ENCODE data around the gene LZTR1.
A peak's percentile ranks its signal among the peaks of the same experiment; 100 is the strongest.

LZTR1 gene

DNA sequence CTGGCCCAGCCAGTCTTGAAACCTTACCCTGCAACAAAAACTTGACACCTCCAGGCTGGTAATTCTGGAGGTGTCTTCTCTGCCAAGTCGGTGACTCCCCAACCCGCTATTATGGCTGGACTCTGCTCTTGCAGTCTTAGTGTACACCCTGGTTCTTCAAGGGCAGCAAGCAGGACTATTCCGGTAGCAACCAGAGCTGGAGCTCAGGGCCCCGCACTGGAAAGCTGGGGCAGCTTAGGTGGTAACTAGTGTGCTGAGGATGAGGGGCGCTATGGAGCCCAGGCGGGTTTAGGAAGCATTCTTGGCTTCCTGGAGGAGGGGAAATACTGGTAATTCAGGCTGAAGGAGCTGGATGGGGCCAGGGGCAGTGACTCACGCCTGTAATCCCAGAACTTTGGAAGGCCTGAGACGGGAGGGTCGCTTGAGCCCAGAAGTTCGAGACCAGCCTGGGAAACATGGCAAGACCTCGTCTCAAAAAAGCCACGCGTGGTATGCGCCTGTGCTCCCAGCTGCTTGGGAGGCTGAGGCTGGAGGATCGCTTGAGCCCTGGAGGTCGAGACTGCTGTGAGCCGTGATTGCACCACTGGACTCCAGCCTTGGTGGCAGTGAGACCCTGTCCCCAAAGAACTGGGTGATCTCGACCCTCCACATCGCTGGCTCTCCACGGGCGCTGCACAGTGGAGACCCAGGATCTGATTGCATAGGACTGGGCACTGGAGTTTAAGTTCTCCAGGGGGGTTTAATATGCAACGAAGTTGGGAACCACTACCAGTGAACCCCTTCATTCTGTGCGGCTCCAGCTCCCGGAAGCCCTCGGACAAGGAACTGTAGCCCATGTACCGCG, 25.6 kb upstream of the LZTR1 start:
- TF ChIP-seq NFIC (IDR thresholded peaks at IDR 0.05) (peak; percentile 21; the same call in 1 of the 2 replicates), EGR1 (IDR thresholded peaks at IDR 0.05) (no peak)

DNA sequence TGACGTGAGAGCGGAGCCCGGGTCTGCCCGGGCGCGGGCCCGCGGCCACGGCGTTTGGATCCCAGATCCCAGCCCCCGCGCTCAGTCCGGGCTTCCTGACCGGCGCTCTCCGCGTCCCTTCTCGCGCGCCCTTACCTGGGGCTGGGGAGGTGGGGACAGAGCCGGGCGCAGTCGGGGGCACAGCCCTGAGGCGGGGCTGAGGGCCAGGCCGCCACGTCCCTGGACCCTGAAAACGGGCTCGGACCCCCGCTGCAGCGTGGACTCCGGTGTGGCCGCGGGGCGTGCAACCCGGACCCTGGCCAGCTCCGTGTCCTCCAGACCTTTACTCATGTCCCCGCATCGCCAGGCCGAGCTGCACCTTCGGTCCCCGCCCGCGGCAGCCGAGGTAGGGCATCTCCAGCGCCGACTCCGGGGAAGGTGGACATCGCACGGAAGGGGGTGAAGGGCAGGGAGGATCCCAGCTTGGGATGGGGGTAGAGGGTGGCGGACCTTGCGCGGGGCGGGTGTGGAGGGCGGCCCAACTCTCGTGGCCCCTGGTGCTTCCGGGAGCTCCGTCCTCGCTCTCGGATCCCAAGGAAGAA, 24.9 kb upstream of the LZTR1 start:
- TF ChIP-seq CREB1 (IDR thresholded peaks at IDR 0.05; ENCODE audit: low read depth), result no peak
- no peak for TF ChIP-seq RAD21 (IDR thresholded peaks at IDR 0.05; ENCODE audit: low read depth)
- no peak for TF ChIP-seq CEBPB (IDR thresholded peaks at IDR 0.05)
- TF ChIP-seq ZBTB7A (IDR thresholded peaks at IDR 0.05; ENCODE audit: low read depth), result no peak
- TF ChIP-seq EGR1 (IDR thresholded peaks at IDR 0.05), result no peak
- TF ChIP-seq FOXM1 (IDR thresholded peaks at IDR 0.05; ENCODE audit: borderline replicate concordance, low read depth), result no peak
- no peak for TF ChIP-seq YY1 (IDR thresholded peaks at IDR 0.05; ENCODE audit: low read depth)
- no peak for TF ChIP-seq TAF1 (IDR thresholded peaks at IDR 0.05; ENCODE audit: low read depth)
- TF ChIP-seq, protein P1, sequence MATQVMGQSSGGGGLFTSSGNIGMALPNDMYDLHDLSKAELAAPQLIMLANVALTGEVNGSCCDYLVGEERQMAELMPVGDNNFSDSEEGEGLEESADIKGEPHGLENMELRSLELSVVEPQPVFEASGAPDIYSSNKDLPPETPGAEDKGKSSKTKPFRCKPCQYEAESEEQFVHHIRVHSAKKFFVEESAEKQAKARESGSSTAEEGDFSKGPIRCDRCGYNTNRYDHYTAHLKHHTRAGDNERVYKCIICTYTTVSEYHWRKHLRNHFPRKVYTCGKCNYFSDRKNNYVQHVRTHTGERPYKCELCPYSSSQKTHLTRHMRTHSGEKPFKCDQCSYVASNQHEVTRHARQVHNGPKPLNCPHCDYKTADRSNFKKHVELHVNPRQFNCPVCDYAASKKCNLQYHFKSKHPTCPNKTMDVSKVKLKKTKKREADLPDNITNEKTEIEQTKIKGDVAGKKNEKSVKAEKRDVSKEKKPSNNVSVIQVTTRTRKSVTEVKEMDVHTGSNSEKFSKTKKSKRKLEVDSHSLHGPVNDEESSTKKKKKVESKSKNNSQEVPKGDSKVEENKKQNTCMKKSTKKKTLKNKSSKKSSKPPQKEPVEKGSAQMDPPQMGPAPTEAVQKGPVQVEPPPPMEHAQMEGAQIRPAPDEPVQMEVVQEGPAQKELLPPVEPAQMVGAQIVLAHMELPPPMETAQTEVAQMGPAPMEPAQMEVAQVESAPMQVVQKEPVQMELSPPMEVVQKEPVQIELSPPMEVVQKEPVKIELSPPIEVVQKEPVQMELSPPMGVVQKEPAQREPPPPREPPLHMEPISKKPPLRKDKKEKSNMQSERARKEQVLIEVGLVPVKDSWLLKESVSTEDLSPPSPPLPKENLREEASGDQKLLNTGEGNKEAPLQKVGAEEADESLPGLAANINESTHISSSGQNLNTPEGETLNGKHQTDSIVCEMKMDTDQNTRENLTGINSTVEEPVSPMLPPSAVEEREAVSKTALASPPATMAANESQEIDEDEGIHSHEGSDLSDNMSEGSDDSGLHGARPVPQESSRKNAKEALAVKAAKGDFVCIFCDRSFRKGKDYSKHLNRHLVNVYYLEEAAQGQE (IDR thresholded peaks at IDR 0.05; ENCODE audit: low read depth), result no peak
- TF ChIP-seq MAX (IDR thresholded peaks at IDR 0.05), result no peak
- TF ChIP-seq, protein P2, sequence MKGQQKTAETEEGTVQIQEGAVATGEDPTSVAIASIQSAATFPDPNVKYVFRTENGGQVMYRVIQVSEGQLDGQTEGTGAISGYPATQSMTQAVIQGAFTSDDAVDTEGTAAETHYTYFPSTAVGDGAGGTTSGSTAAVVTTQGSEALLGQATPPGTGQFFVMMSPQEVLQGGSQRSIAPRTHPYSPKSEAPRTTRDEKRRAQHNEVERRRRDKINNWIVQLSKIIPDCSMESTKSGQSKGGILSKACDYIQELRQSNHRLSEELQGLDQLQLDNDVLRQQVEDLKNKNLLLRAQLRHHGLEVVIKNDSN (IDR thresholded peaks at IDR 0.05), result no peak
- no peak for TF ChIP-seq EP300 (IDR thresholded peaks at IDR 0.05; ENCODE audit: borderline replicate concordance)
- no peak for TF ChIP-seq NFIC (IDR thresholded peaks at IDR 0.05)
- no peak for TF ChIP-seq TEAD4 (IDR thresholded peaks at IDR 0.05)
- no peak for TF ChIP-seq TCF12 (IDR thresholded peaks at IDR 0.05; ENCODE audit: low read depth)

- no peak for TF ChIP-seq EP300 (IDR thresholded peaks at IDR 0.05; ENCODE audit: borderline replicate concordance)
- no peak for TF ChIP-seq ZBTB7A (IDR thresholded peaks at IDR 0.05; ENCODE audit: low read depth)
- no peak for TF ChIP-seq TCF12 (IDR thresholded peaks at IDR 0.05; ENCODE audit: low read depth)
- TF ChIP-seq, protein P1 (IDR thresholded peaks at IDR 0.05; ENCODE audit: low read depth), result no peak
These were observed 24.2 kb upstream of the LZTR1 start for GRCh38 chr22:20957683-20958431.

GRCh38 chr22:20959578-20960461, 22.3 kb upstream of the LZTR1 start:
- TF ChIP-seq ZBTB7A (IDR thresholded peaks at IDR 0.05; ENCODE audit: low read depth) (no peak), EP300 (IDR thresholded peaks at IDR 0.05; ENCODE audit: borderline replicate concordance) (no peak), TAF1 (IDR thresholded peaks at IDR 0.05; ENCODE audit: low read depth) (no peak), YY1 (IDR thresholded peaks at IDR 0.05; ENCODE audit: low read depth) (no peak), CREB1 (IDR thresholded peaks at IDR 0.05; ENCODE audit: low read depth) (no peak), MAX (IDR thresholded peaks at IDR 0.05) (no peak), CEBPB (IDR thresholded peaks at IDR 0.05) (no peak), RAD21 (IDR thresholded peaks at IDR 0.05; ENCODE audit: low read depth) (no peak), TCF12 (IDR thresholded peaks at IDR 0.05; ENCODE audit: low read depth) (no peak)
- TF ChIP-seq, protein P1 (IDR thresholded peaks at IDR 0.05; ENCODE audit: low read depth), result no peak
